Activated T-cell treated with anti-CD3 and anti-CD28 coated beads, Interleukin-2, amount 50 U/mL, for 72 hours (primary cell): Measurements from ENCODE around the gene SLC43A3. TPM values are rescaled to one million over a fixed set of nuclear protein-coding genes. Genes with fewer than 3 reads are reported as not detected.
A peak's percentile ranks its signal among the peaks of the same experiment; 100 is the strongest.
"Not testable (repeated sequence)": the region's sequence is repeated elsewhere in the genome, so short reads cannot be mapped to it uniquely, and the experiment has no call there.

Experiments used
- ATAC-seq, 2 donors: fragments of 150-1000 bp; cut with Tn5 transposase; replicated peaks in 1 of 2; 2 replicates each; pipeline ENCODE4 v1.10.0; 2021; ENCODE audit warnings: moderate library complexity in 2 of 2, mild to moderate bottlenecking in 1 of 2
- DNase-seq, 2 donors: peaks; one replicate each; pipeline ENCODE4 v3.0.0; 2021 to 2022; ENCODE audit warnings: mixed read lengths in 1 of 2
- H3K27ac Mint-ChIP-seq: one replicate; pipeline ENCODE4 v1.8.0; 2022; ENCODE audit warnings: mild to moderate bottlenecking, moderate library complexity, mixed read lengths
- H3K27me3 Mint-ChIP-seq: one replicate; pipeline ENCODE4 v1.8.0; 2022; ENCODE audit warnings: low read depth, mixed read lengths
- H3K36me3 Mint-ChIP-seq, 2 donors: one replicate each; pipeline ENCODE4 v1.8.0; 2022; ENCODE audit warnings: mixed read lengths in 2 of 2, mild to moderate bottlenecking in 1 of 2; ENCODE audit not compliant: insufficient read depth in 2 of 2
- H3K4me1 Mint-ChIP-seq: one replicate; pipeline ENCODE4 v1.8.0; 2022; ENCODE audit warnings: low read depth, mixed read lengths
- H3K4me3 Mint-ChIP-seq, 2 donors: one replicate each; pipeline ENCODE4 v1.8.0; 2022; ENCODE audit warnings: mild to moderate bottlenecking in 2 of 2, mixed read lengths in 2 of 2, moderate library complexity in 2 of 2
- H3K9me3 Mint-ChIP-seq, 2 donors: one replicate each; pipeline ENCODE4 v1.8.0; 2022; ENCODE audit warnings: mixed read lengths in 2 of 2
- total RNA-seq, 2 donors: library from RNA; stranded (reverse); gene quantifications; one replicate each; pipeline ENCODE4 v1.2.3, GENCODE V29; 2022

SLC43A3 gene
- total RNA-seq, 2 donors from 2014 or later, result 159 to 169 TPM

DNA sequence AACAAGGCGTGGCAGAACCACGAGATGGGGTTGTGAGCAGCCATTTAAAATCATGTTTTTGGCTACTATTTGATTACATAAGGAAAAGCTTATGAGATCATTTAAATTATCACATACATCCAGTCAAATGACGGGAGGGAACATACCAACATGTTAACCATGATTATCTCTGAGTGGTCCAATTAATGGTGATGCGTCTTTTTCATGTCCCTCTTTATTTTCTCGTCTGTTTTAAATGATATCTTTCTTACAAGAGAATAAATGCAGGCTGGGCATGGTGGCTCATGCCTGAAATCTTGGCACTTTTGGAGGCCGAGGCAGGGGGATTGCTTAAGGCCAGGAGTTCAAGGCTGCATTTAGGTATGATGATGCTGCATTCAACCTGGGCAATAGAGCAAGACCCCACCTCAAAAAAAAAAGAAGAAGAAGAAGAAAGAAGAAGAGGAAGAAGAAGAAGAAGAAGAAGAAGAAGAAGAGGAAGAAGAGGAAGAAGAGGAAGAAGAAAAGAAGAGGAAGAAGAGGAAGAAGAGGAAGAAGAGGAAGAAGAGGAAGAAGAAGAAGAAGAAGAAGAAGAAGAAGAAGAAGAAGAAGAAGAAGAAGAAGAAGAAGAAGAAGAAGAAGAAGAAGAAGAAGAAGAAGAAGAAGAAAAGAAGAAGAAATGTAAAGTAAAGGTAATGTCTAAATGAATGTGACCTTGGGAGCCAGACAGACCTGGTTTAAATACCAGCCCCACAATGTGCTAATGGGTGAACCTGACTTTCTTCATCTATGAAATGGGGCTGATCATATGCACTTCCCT is 23.7 kb downstream of the SLC43A3 start:
- not testable (repeated sequence) for H3K9me3 Mint-ChIP-seq, ATAC-seq, H3K27ac Mint-ChIP-seq, H3K27me3 Mint-ChIP-seq, DNase-seq, H3K4me3 Mint-ChIP-seq
- Mint-ChIP-seq H3K36me3 (peaks cover 10 to 37% of the 10 kb centered on the region in 2 donors), H3K4me1 (peaks cover 48% of the 10 kb centered on the region)

DNA sequence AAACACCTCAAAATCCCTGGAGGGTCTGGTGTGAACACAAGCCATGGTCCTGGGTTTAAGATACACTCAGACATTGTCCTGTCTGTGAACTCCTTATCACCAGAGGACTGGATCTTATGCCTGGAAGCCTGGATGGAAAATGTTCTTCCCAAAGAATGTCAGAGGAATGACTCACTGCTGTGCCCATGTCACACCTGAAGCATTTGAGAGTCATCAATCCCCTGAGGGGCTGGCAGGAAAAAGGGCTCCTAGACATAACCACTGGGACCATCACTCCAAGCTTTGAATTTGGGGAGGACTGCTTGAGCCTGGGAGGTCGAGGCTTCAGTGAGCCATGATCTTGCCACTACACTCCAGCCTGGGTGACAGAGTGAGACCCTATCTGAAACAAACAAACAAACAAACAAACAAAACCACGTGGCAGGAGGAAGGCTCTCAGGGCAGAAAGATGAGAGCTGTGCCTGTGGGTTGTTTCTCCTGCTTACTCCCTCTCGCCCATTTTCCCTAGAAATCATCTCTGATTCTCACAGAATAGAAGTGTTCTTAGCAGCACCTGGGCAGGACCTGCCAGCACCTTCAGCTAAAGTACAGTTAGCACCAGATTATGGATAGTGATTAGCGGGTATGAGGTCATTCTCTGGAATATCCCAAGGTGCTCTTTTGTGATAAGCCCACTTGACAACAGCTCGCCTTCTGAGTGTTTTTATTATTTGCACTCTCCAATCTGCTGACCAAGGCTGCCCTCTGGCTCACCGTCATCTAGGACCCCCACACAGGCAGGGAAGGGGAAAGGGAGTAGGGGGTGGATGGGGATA is 24.5 kb downstream of the SLC43A3 start:
- H3K27me3 Mint-ChIP-seq, result no peaks in the 10 kb centered on the region
- H3K4me3 Mint-ChIP-seq, result no peak overlapping the region
- no peak for DNase-seq
- H3K36me3 Mint-ChIP-seq, result peaks cover 6 to 29% of the 10 kb centered on the region in 2 donors
- H3K9me3 Mint-ChIP-seq, result no peaks in the 10 kb centered on the region
- H3K27ac Mint-ChIP-seq, result no peak overlapping the region
- no peak for ATAC-seq
- peaks cover 42% of the 10 kb centered on the region for H3K4me1 Mint-ChIP-seq

DNA sequence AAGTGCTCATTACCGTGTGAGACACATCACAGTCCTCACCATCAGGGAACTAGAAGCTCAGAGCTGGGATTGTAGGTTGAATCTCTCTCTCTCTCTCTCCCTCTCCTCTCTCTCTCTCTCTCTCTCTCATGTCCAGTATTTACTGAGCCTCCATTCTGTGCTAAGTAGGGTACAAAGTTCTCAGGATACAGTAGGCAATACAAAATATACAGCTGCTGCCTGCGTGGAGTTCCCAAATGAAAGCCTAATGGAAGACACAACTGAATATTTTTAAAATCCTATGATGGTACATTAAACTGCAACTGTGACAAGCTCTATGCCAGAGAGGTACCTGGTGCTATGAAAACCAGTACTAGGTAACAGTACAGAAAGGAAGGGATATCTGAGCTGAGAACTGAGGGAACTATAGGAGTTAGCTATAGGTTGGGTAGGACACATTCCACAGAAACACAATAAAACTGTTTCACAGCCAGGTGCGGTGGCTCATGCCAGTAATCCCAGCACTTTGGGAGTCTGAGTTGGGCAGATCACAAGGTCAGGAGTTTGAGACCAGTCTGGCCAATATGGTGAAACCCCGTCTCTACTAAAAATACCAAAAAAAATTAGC is 26.8 kb downstream of the SLC43A3 start:
- Mint-ChIP-seq H3K9me3 (no peaks in the 10 kb centered on the region), H3K4me1 (peaks cover 19% of the 10 kb centered on the region), H3K4me3 (no peak overlapping the region)

DNA sequence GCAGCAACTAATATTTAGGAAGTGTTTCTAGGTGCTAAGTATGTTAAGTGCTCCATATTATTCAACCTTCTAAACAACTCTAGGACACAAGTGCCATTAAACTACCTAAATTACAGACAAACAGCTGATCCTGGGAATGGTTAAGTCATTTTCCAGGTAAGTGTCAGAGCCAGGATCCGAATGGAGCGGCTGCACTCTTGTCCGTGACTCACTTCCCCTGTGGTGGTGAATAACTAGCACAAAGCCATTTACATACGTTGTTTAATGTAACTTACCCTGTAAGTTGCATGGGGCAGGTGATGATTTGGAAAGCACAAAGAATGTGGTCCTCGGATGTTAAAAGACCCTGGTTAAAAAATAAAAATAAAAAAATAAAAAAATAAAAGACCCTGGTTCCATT is 27.7 kb downstream of the SLC43A3 start:
- DNase-seq (no peak), ATAC-seq (no peak)
- H3K4me3 Mint-ChIP-seq, result no peak overlapping the region
- no peak overlapping the region for H3K27ac Mint-ChIP-seq
- H3K36me3 Mint-ChIP-seq, result peaks cover 0 to 6% of the 10 kb centered on the region in 2 donors
- H3K27me3 Mint-ChIP-seq, result no peaks in the 10 kb centered on the region
- peaks cover 10% of the 10 kb centered on the region for H3K4me1 Mint-ChIP-seq
- H3K9me3 Mint-ChIP-seq, result no peaks in the 10 kb centered on the region

More for the DNA sequence above, 26.8 kb downstream of the SLC43A3 start:
- Mint-ChIP-seq H3K27me3 (no peaks in the 10 kb centered on the region), H3K36me3 (peaks cover 2 to 13% of the 10 kb centered on the region in 2 donors), H3K27ac (no peak overlapping the region)
- DNase-seq (no peak), ATAC-seq (no peak)

DNA sequence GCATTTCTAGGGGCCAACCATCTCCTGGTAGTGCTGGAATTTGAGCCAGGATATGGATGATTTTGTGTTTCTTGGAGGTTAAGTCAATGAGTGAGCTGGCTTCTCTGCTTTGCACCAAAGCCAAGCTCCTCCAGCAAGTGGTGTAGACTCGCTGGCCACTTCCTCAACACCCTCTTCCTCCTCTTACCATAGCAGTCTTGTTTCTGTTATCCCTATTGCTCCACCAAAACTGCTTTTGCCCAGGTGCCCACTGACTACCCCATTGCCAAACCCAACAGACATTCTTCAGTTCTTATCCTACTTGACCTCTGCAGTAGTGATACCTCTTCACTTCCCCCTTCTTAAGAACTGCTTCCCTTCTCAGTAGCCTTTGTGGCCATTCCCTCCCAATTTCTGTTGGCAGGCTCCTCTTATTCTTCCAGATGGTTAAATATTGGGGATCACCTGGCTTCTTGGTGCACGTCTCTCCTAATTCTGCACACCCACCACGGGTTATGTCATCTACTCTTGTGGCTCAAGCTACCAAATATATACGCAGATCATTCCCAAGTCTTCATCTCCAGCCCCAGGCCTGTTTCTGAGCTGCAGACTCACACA is 29.4 kb downstream of the SLC43A3 start:
- Mint-ChIP-seq H3K4me3 (no peak overlapping the region), H3K27me3 (no peaks in the 10 kb centered on the region), H3K36me3 (no peaks in the 10 kb centered on the region)

DNA sequence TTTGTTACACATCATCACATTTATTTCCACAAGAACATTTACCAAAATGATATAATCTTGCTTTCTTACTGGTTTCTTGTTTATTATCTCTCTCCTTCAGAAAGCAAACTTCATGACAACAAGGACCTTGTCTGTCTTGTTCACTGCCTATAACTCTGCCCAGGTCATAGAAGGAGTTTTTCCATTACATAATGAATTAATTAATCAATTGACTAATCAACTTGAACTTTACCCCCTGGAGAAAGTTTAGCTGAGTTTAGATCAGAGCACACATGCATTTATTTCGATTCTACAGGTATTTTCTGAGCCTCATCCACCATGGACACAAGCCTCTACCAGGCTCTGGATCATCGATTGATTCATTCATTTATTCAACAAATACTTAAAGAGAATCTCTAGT is 30.2 kb downstream of the SLC43A3 start:
- no peaks in the 10 kb centered on the region for H3K9me3 Mint-ChIP-seq
- no peaks in the 10 kb centered on the region for H3K27me3 Mint-ChIP-seq
- no peak overlapping the region for H3K4me3 Mint-ChIP-seq
- H3K27ac Mint-ChIP-seq, result no peak overlapping the region
- ATAC-seq (no peak), DNase-seq (no peak)
- no peaks in the 10 kb centered on the region for H3K36me3 Mint-ChIP-seq
- H3K4me1 Mint-ChIP-seq, result no peaks in the 10 kb centered on the region

More for the DNA sequence above, 29.4 kb downstream of the SLC43A3 start:
- DNase-seq (no peak), ATAC-seq (no peak)
- Mint-ChIP-seq H3K27ac (no peak overlapping the region), H3K4me1 (no peaks in the 10 kb centered on the region), H3K9me3 (no peaks in the 10 kb centered on the region)

DNA sequence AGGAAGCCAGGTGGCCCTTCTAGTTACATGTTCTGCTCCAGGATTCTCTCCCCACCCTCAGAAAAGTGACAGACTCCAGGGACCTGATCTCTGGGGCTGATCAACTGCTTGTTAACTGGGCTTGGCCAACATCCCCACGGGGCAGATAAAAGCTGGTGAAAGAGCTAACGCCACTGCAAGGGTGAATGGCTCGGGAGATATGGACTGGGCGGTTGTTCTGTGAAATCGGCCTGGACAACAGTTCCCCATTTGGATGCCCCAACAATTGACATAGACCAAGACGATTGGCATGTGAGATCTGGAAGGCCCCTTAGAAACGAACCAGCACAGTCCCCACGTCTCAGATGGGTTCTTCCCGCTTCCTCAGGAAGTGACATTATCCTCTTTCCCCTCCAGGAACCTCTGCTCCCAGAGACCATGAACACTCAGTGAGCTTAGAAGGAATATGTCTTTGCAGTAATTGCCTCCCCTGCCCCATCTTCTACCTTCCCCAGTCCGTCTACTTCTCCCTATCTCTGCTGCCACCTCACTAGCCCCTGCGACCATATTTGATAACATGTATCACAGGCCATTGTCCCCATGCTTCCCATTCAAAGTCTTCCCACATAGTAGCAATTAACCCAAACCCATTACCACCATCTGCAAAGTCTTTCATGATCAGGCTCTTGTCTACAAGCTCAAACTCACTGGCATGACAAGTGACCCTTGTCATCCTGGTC is 30.9 kb downstream of the SLC43A3 start:
- Mint-ChIP-seq H3K27ac (no peak overlapping the region), H3K4me1 (no peaks in the 10 kb centered on the region)
- no peak for ATAC-seq

DNA sequence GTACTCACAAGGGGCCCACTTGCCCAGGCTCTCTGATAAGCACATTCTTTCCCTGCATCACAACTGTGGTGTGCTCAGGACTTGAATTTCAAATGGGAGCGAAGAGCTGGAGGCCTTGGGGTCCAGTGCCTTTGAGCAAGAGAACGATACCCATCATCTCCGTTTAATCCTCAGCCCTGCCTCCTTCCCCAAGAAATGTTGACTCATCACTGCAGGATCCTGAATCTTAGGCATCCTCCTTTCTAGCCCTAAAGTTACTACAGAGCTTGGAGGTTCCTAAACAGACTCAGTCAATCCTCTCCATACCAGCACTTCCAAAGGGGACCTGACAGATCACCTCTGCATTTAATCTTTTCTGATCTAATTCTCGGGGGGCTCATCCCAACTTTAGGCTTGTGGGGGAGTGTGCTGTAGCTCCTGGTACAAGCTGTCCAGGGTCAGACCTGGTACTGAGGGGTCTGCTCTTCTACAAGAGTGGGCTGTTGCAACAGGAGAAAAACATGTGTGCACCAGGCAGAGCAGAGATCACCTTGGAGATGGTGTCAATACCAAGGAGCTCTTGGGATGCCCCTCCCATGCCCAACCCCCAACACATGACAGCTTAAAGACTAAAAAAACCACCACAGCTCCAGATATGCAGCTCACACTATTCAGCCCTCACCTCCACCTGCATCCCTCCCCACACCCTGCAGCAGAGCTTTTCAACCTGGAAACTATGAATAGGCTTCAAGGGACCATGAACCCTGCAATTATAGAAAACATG is 32.5 kb downstream of the SLC43A3 start:
- H3K27ac Mint-ChIP-seq, result no peak overlapping the region
- ATAC-seq (no peak), DNase-seq (no peak)
- no peaks in the 10 kb centered on the region for H3K9me3 Mint-ChIP-seq
- no peaks in the 10 kb centered on the region for H3K27me3 Mint-ChIP-seq
- H3K4me3 Mint-ChIP-seq, result no peak overlapping the region
- no peaks in the 10 kb centered on the region for H3K36me3 Mint-ChIP-seq
- no peaks in the 10 kb centered on the region for H3K4me1 Mint-ChIP-seq

More for the DNA sequence above, 30.9 kb downstream of the SLC43A3 start:
- Mint-ChIP-seq H3K27me3 (no peaks in the 10 kb centered on the region), H3K9me3 (no peaks in the 10 kb centered on the region), H3K36me3 (no peaks in the 10 kb centered on the region), H3K4me3 (no peak overlapping the region)
- no peak for DNase-seq

DNA sequence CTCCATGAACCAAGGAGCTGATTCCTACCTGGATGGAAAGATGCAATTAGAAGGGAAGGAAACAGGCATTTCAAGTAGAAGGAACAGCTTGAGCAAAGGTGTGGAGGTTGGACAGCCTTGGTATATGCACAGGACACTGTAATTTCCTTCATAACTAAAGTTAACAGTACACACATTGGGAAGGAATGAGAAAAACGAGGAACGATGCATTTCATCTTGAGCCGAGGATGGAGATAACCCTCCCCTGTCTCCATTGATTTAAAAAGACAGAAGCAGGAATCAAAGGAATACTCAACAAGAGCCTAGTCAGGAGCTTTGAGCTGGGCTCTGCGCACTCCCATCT is 34.2 kb downstream of the SLC43A3 start:
- no peaks in the 10 kb centered on the region for H3K36me3 Mint-ChIP-seq
- no peaks in the 10 kb centered on the region for H3K9me3 Mint-ChIP-seq
- H3K4me3 Mint-ChIP-seq, result no peak overlapping the region
- H3K4me1 Mint-ChIP-seq, result no peaks in the 10 kb centered on the region
- no peak for DNase-seq
- no peaks in the 10 kb centered on the region for H3K27me3 Mint-ChIP-seq
- H3K27ac Mint-ChIP-seq, result no peak overlapping the region
- ATAC-seq, result no peak

DNA sequence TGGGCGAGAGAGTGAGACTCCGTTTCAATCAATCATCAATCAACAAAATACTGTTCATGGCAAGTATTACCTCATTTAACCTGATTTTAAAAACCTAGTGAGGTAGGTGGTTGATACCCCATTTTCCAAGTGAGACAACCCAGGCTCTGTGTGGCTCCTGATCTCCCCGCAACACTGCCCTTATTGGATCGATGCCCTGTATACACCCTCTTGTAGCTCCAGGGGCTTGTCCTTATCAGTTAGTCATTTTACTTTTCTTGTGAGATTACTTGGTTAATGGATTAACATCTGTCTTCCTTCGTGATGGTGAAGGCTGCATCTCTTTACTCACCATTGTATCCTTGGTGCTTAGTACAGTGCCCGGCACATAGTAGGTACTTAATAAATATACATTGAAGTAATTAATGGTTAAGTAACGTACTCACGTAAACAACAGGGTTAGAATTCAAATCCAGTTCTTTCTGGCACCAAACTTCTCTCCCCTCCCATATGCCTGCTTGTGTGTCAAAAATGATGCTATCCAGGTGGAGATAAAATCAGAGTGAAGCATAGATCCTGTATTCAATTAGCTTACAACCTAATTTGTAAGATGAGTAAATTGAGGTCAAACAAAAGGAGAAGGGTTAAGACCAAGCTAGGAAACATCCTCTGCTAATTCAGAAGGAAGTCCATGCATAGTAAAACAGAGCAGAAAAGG is 34.7 kb downstream of the SLC43A3 start:
- H3K27me3 Mint-ChIP-seq, result no peaks in the 10 kb centered on the region
- no peak for ATAC-seq
- no peak for DNase-seq
- H3K9me3 Mint-ChIP-seq, result no peaks in the 10 kb centered on the region
- H3K4me3 Mint-ChIP-seq, result no peak overlapping the region
- H3K27ac Mint-ChIP-seq, result no peak overlapping the region
- no peaks in the 10 kb centered on the region for H3K4me1 Mint-ChIP-seq
- no peaks in the 10 kb centered on the region for H3K36me3 Mint-ChIP-seq

DNA sequence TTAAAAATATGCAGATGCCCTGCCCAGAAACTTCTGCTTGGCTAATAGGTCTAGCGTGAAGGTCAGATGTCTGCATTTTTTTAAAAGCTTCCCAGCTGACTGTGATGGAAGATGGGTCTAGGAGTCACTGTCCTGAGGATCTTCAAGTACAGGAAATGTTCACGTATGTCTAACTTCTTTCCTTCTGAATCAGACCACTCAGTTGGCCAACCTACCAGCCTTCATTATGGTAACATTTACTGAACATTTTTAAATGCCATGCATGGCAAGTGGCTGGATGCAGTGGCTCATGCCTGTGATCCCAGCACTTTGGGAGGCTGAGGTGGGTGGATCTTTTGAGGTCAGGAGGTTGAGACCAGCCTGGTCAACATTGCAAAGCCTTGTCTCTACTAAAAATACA is 35.4 kb downstream of the SLC43A3 start:
- Mint-ChIP-seq H3K4me3 (no peak overlapping the region), H3K36me3 (no peaks in the 10 kb centered on the region), H3K27me3 (no peaks in the 10 kb centered on the region), H3K4me1 (no peaks in the 10 kb centered on the region), H3K9me3 (no peaks in the 10 kb centered on the region), H3K27ac (no peak overlapping the region)
- DNase-seq (no peak), ATAC-seq (no peak)

DNA sequence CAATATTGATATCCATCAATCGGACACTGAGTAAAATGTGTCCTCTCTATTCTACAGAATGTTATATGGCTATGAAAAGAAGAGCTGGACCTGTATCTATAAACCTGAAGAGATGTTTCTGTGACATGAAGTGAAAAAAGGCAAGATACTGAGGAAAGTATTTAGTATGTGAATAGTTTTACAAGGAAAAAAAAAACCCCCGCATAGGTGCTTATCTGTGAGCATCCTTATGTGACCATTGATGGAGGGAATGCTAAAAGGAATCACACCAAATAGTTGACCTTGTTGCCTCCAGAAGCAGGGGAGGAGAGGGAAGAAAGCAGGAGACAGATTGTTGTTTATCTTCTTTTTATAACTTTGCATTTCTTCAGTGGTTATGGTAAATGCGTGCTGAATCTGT is 35.8 kb downstream of the SLC43A3 start:
- no peaks in the 10 kb centered on the region for H3K4me1 Mint-ChIP-seq
- H3K27ac Mint-ChIP-seq, result peak overlapping the region; percentile 36
- no peak overlapping the region for H3K4me3 Mint-ChIP-seq
- DNase-seq (no peak), ATAC-seq (no peak)
- H3K27me3 Mint-ChIP-seq, result peaks cover 2% of the 10 kb centered on the region
- H3K36me3 Mint-ChIP-seq, result no peaks in the 10 kb centered on the region
- H3K9me3 Mint-ChIP-seq, result no peaks in the 10 kb centered on the region
